C4-2B (cell line): ENCODE results near the gene RHBDD3.
A peak's percentile ranks its signal among the peaks of the same experiment; 100 is the strongest.

Source experiments
- H3K27ac ChIP-seq: fragments of 450-650 bp; 2 replicates; pipeline ENCODE4 v1.5.1; 2017
- CTCF ChIP-seq: fragments of 450-650 bp; conservative IDR thresholded peaks from 2 replicates; pipeline ENCODE4 v1.5.1; 2017; ENCODE audit warnings: mild to moderate bottlenecking
- ZFX ChIP-seq: fragments of 450-650 bp; IDR thresholded peaks from 2 replicates; pipeline ENCODE4 v1.6.1; 2017

The RHBDD3 gene

GRCh38 chr22:29267858-29268510 lies at the start of gene RHBDD3, which contains the start of gene EWSR1:
Gene RHBDD3, minus strand, starts transcription at chr22:29267981. Its CDS starts 2,355 bp downstream, at chr22:29265626.
Gene EWSR1, plus strand, starts transcription at chr22:29268268. Its CDS starts 69 bp downstream, at chr22:29268337.
- H3K27ac ChIP-seq, result peak within 1 kb of the TSS; percentile 100
- TF ChIP-seq CTCF, result no peak
- no peak for TF ChIP-seq ZFX

GRCh38 chr22:29316141-29316828 lies 48.5 kb upstream of the RHBDD3 start:
- TF ChIP-seq ZFX (no peak), CTCF (no peak)
- no peak overlapping the region for H3K27ac ChIP-seq

GRCh38 chr22:29315286-29316140 lies 47.7 kb upstream of the RHBDD3 start, which contains the start of gene RASL10A:
Gene RASL10A, minus strand, starts transcription at chr22:29315697. Its CDS starts 451 bp downstream, at chr22:29315246.
- TF ChIP-seq ZFX, result no peak
- no peak within 1 kb of the TSS for H3K27ac ChIP-seq

GRCh38 chr22:29314537-29315285 lies 46.9 kb upstream of the RHBDD3 start:
- no peak overlapping the region for H3K27ac ChIP-seq
- no peak for TF ChIP-seq CTCF
- TF ChIP-seq ZFX, result no peak

- TF ChIP-seq ZFX (no peak), CTCF (no peak)
- H3K27ac ChIP-seq, result no peak overlapping the region
Observed at GRCh38 chr22:29313576-29314466, 46.0 kb upstream of the RHBDD3 start.

- H3K27ac ChIP-seq, result no peak overlapping the region
- TF ChIP-seq CTCF (peak; percentile 67), ZFX (no peak)
Observed at GRCh38 chr22:29313126-29313575, 45.4 kb upstream of the RHBDD3 start.
